ENCODE measurements around the gene PLCB3.

The PLCB3 gene

DNA sequence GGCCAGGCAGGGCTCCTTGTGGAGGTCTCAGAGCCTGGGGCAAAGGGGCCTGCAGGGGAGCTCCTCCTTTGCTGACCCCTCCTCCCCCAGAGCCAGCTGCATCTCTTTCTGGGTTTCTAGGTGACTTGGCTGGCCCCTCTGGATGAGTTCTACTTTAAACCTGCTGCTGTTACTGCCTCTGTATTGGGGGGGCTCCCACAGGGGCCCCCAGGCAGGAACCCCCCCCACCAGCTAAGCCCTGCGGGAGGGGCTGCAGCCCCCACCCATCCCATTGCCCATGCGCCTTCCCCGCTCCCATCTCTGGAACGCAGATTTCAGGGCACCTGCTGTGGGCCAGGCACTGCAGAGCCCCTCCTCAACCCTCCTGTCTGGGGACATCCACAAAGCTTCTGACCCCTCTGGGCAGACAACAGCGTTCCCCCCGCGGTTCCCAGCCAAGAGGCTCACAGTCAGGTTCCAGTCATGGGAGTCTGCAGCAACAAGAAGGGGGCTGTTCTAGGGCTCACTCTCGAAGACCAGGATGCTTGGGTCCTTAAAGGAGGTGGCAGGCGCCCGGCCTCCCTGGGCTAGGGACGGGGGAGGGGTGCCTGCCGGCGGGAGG is 815 bp upstream of the PLCB3 start:
- no peak for DNase-seq (ENCODE audit: low read depth)

DNA sequence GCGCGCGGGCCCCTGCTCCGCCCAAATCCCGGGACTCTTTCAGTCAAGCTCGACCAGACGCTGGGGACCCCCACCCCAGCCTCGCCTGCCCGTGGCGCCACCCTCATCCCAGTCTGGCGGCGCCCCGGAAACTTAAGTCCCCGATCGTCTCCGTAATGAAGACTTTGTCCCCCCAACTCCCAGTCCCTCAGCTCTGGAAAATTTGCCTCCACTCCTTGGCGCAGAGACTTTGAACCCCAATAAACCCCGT is 348 bp downstream of the PLCB3 start:
- no peak for DNase-seq (ENCODE audit: low read depth)

DNA sequence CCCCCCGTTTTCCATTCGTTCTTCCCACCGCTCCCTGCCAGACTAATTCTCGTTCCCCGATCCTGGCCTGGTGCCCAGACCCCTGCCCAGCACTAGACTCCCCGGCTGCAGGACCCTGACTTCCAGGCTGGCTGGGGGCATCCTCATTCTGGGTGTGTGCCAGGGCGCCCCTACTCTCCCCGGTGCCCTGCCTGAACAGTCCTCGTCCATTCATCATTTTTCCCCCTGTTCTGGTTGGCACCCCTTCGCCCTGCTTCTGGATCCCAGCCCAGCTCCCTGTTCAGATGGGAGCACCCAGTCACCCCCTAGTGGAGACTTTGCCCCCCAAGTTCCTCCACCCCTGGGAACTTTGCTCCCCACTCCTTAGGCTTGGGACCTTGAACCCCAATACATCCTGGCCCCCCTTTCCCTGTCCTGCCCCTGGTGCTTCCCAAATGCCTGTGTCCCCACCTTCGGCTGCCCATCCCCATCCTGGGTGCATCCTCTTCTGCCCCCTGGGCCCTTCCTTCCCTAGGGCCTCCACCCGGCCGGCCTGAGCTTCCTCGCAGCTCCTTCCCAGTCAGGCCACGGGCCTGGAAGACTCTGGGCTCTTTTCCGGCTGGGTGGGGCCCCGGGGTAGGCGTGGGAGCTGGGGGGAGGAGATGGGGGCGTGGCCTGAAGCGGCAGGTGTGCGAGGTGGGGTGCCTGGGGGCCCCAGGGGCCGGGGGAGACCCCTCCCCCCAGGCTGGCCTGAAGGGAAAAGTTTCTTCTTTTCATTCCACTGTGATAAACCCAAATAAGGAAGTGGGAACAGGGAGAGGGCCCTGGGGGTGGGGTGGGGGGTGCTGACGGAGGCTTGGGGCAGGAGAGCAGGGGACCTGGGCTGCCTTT is 908 bp downstream of the PLCB3 start:
- DNase-seq (ENCODE audit: low read depth), result peak; percentile 78

DNA sequence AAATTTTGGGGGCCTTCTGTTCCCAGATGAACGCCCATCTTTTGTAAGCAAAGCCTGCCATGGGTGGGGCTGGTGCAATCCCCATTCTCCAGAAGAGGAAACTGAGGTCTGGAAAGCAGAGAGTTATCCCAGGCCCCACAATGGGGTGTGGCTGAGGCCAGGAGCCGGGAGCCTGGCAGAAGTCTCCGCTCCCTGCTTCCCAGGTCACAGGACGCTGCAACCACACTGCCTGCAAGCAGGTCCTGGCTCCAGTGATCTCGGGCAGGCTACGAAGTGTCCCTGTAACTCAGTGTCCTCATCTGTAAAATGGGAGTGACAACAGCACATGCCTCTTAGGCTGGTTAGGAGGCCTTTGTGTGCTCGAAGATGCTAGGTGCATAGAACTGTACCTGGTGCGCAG is 1.7 kb downstream of the PLCB3 start:
- DNase-seq (ENCODE audit: low read depth), result no peak

DNA sequence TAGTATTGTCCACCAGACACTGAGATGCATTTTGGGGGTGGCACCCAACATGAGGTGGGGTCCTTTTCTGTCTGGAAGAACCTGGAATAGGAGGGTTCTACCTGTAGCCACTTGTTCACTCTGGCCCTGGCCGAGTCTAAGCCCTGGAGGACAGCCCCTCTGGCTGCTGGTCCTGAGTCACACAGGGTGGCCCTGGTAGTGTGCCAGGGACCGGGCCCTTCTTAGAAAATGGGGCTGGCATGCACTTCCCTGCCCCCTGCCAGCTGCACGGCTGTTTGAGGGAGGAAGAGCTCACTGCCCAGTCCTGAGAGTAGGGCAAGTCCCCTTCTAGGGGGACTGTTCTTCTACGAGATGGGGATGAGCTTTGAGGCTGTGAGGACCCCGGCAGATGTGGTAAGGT is 2.2 kb downstream of the PLCB3 start:
- DNase-seq (ENCODE audit: low read depth), result no peak

DNA sequence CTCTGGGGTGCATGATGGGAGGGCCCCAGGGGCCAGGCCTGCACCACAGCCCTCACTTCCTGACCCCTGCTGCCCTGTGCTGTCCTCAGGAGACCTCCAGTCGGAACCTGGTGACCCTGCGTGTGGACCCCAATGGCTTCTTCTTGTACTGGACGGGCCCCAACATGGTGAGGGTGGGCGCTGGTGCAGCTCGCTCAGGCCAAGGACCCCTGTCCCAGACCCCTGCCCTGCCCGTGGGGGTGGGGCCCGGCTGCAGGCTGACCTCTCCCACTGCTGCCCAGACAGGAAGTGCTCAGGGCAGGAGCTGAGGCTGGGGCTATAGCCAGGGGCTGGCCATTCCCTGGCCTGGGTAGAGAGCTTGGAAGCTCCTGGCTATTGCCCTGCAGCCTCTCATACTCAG is 3.0 kb downstream of the PLCB3 start:
- DNase-seq (ENCODE audit: low read depth), result no peak

DNA sequence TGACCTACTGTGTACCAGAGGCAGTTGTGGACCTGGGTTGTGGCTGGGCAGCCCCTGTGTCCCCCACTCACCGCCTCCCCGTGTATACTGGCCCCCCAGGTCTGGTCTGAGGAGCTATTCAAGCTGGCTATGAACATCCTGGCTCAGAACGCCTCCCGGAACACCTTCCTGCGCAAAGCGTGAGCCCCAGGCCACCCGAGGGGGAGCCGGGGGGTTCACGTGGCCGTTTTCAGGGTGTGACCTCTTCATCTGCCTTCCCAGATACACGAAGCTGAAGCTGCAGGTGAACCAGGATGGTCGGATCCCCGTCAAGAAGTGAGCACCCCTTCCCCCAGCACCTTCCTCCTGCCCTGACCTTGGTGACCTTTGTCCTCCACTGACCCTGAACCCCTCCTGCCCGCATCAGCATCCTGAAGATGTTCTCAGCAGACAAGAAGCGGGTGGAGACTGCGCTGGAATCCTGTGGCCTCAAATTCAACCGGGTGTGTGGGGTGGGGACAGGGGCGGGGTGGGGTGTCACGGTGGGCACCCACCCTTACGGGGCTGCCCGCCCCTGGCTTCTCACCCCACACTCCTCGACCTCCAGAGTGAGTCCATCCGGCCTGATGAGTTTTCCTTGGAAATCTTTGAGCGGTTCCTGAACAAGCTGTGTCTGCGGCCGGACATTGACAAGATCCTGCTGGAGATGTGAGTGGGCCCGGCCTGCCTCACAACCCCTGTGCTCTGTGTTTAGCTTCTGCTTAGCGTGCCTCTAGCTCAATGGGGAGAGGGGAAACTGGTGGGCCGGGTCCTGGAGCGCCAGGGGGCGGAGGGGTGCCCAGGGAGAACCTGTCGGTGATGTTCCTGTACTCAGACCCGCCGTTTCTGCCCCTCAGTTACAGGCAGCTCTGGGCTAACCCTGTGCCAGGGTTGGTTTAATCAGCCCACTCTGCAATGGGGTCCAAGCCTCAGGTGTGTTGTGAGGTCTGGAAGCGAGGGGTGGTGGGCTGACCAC is 4.1 kb downstream of the PLCB3 start:
- no peak for DNase-seq (ENCODE audit: low read depth)

DNA sequence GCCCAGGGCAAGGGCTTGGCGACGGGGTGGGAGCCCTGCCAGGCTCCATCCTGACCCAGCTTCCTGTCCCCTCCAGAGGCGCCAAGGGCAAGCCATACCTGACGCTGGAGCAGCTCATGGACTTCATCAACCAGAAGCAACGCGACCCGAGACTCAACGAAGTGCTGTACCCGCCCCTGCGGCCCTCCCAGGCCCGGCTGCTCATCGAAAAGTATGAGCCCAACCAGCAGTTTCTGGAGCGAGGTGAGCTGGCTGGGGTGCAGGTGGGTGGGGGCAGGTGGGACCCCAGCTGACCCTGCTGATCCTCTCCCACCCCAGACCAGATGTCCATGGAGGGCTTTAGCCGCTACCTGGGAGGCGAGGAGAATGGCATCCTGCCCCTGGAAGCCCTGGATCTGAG is 5.0 kb downstream of the PLCB3 start:
- no peak for DNase-seq (ENCODE audit: low read depth)

DNA sequence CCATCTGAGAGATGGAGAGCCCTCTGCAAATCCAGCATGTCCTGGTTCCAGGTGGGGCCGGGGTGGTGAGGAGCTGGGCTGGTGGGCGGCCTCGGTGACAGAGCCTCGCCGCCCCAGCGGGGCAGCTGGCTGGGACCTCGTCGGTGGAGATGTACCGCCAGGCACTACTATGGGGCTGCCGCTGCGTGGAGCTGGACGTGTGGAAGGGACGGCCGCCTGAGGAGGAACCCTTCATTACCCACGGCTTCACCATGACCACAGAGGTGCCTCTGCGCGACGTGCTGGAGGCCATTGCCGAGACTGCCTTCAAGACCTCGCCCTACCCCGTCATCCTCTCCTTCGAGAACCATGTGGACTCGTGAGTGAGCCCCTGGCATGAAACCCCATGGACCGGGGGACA is 7.0 kb downstream of the PLCB3 start:
- DNase-seq (ENCODE audit: low read depth), result no peak

DNA sequence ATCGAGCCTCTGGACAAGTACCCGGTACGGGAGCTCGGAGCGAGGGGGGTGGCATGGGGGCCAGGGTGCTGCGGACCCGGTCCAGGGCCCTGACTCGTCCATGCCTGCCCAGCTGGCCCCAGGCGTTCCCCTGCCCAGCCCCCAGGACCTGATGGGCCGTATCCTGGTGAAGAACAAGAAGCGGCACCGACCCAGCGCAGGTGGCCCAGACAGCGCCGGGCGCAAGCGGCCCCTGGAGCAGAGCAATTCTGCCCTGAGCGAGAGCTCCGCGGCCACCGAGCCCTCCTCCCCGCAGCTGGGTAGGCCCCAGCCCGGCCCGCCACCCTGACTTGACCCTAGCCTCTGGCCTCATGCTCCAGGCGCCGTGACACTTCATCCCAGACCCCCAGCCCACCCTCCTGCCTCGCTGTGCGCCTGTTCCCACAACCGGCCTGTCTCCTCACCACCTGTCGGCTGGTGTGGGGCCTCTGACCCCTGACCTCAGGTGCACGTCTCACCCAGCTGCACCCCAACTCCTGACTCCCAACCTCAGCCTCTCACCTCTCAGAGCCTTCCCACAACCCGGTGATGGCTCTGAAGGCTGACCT is 7.7 kb downstream of the PLCB3 start:
- no peak for DNase-seq (ENCODE audit: low read depth)

DNA sequence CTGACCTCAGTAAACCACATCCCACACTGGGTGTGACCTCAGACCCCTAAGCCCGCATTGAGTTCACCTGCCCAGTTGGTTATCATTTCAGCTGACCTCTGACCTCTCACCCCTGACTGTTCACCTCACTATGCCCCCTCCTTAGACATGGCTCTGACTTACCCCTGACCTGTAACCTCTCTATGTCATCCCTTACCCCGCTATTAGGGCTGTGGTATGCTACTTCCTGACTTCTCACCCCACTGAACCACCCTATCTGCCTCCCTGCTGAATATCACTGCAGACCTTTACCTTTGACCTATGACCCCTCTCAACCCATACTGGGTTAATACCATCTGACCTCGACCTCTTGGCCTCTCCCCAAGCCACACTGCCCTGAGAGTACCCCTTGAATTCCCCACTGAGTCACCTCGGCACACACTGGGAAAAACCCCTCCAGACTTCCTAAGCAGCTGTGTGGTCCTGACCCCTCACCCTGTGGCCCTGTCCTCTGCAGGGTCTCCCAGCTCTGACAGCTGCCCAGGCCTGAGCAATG is 8.3 kb downstream of the PLCB3 start:
- DNase-seq (ENCODE audit: low read depth), result no peak

DNA sequence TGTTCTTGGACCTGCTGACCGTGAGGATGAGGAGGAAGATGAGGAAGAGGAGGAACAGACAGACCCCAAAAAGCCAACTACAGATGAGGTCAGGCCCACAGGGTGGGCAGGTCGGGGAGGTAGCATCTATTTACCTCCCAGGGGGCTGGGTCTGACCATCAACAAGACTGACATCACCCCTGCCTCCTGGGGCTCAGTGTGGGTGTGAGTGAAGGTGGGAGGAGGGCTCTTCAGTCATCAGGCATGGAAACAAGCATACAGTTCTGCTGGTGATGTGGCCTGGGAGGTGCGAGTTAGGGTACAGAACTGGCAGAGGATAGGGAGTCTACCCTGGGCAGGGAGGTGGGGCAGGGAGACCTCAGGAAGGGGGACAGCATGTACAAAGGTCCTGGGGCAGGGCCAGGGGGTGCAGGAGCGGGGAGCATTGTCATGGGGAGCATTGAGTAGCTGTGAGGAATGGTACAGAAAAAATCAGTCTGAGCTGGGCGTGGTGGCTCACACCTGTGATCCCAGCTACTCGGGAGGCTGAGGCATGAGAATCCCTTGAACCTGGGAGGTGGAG is 8.9 kb downstream of the PLCB3 start:
- DNase-seq (ENCODE audit: low read depth), result no peak

DNA sequence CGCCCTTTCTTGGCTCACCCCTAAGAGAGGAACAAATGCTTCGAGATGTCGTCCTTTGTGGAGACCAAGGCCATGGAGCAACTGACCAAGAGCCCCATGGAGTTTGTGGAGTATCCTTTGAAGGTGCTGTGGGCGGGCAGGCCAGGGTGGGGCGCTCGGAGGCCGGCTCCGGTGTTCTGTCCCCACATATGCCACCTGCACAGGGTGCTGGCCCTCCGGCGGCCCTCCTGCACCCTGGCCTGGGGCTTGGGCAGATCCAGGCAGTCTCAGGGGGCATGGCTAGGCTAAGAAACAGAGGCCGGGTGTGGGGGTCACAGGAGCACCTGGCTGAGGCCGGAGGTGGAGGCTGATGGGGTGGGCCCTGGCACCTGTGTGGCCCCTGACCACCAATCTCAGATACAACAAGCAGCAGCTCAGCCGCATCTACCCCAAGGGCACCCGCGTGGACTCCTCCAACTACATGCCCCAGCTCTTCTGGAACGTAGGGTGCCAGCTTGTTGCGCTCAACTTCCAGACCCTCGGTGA is 10.3 kb downstream of the PLCB3 start:
- DNase-seq (ENCODE audit: low read depth), result no peak

DNA sequence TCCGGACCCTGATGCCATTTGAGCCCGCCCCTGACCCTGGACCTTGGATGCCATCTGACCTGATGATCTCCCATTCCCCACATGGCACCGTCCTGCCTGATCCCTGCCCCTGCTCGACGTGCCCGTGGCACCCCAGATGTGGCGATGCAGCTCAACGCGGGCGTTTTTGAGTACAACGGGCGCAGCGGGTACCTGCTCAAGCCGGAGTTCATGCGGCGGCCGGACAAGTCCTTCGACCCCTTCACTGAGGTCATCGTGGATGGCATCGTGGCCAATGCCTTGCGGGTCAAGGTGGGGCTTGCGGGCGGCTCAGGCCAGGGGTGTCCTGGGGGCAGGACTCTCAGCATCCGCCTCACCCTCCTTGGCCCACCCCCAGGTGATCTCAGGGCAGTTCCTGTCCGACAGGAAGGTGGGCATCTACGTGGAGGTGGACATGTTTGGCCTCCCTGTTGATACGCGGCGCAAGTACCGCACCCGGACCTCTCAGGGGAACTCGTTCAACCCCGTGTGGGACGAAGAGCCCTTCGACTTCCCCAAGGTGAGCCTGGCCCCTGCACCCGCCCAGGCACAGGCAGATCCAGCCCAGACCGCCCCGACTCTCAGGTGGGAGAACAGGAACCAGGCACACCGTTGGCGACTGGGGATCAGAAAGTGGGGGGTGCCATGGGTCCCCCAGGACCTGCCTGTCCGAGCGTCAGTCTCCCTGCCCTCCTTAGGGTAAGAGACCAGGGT is 11.1 kb downstream of the PLCB3 start:
- no peak for DNase-seq (ENCODE audit: low read depth)

DNA sequence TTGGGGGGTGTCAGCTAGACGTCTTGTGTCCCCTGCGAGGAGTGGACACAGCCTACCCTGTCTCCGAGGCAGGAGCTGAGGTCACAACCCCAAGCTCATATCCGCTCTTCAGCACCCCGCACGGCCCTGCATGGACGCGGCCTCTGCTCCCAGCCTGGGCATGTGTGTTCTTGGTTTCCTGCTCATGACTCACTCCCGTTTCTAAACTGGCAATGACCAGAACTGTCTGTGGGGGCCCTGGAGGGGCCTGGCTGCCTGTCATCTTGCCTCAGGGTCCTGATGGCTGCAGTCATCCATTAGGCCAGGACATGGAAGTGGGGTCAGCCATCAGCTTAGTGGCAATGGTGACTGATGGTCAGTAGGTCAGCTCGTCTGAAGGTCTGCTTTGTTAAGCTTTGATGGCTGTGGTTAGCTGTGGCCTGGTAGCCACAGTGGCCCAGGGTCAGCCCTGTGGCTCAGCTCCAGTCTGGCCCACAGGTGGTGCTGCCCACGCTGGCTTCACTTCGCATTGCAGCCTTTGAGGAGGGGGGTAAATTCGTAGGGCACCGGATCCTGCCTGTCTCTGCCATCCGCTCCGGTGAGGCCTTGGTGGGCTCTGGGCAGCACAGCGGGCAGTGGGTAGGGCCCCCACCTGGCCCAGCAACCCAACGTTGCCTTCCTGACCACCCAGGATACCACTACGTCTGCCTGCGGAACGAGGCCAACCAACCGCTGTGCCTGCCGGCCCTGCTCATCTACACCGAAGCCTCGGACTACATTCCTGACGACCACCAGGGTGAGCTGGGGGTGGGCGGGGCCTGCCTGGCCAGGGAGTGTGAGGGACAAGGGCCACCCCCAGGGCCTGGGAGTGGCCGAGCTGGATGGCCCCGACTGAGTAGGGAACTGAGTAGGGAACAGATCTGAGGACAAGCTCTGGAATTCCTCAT is 12.0 kb downstream of the PLCB3 start:
- peak; percentile 95 for DNase-seq (ENCODE audit: low read depth)

DNA sequence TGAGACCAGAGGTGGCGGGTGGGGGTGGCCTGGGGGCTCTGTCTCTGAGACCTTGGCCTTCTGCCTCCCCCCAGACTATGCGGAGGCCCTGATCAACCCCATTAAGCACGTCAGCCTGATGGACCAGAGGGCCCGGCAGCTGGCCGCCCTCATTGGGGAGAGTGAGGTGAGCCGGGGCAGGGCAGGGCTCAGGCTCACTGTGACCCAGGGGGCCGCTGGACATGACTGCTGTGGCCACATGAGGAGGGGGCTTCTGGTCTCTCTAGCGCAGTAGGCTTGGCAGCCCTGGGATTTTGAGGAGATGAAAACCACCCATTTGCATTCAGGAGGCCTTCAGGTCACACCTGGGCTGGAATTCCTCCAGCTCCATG is 12.6 kb downstream of the PLCB3 start:
- no peak for DNase-seq (ENCODE audit: low read depth)

DNA sequence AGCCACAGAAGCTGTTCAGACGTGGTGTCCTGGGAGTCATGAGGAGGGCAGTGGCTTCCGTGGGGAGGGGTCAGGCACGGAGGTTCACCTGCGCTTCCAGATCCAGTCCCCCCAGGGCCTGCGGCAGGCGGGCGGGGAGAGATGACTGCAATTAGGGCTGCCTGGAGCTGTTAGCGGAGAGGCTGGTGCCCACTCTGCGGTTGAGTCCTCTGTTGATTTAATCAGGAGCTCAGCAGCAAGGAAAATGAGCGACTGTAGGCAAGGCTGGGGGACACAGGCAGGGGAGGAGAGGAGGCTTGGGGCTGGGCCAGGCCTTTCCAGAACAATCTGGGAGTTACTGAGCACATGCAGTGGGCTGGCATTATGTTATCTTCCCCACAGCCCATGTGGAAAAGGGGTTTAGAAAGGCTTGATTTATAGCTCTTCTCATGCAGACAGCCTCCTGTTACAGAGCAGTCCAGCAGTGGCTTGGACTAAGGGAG is 13.1 kb downstream of the PLCB3 start:
- no peak for DNase-seq (ENCODE audit: low read depth)

DNA sequence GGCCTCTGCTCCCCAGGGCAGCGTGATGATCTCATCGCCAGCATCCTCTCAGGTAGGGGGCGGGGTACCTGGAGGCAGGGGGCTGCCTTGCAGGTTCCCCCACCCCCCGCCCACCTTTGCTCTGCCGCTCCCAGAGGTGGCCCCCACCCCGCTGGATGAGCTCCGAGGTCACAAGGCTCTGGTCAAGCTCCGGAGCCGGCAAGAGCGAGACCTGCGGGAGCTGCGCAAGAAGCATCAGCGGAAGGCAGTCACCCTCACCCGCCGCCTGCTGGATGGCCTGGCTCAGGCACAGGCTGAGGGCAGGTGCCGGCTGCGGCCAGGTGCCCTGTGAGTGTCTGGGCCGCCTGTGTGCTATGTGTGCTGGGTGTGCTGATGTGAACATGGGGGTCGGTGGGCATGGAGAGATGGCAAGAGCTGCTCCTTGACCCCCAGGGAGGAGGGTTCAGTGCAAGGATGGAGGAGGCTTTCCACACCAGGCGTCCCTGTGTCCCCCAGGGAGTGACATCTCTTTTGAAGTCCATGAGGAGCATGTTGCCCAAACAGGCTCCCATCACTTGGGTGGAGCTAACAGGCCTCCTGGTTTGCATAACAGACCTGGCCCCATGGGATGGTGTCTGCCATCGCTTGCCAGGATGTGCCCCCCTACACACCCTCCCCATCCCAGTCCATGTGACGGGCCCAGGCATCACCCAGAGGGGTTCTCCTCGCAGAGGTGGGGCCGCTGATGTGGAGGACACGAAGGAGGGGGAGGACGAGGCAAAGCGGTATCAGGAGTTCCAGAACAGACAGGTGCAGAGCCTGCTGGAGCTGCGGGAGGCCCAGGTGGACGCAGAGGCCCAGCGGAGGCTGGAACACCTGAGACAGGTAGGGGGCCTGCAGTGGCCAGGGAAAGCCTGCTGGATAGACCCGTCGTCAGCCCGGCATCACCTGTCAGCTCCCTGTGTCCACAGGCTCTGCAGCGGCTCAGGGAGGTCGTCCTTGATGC is 14.1 kb downstream of the PLCB3 start:
- DNase-seq (ENCODE audit: low read depth), result no peak

DNA sequence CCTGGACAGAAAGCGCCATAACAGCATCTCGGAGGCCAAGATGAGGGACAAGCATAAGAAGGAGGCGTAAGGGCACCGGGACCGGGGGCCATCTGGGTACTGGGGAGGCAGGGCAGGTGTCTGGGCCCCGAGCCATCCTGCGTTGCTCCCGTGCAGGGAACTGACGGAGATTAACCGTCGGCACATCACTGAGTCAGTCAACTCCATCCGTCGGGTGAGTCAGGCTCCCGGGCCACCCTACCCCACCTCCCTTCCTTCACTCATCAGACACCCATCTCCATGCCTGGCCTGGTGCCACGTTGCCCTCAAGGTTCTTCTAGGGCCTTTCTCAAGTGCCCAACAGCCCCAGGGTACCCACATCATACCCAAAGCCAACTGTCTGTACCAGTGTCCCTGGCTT is 15.0 kb downstream of the PLCB3 start:
- DNase-seq (ENCODE audit: low read depth), result peak; percentile 88
